ENCODE measurements around the gene SOCS3.
"Not testable (repeated sequence)": the region's sequence is repeated elsewhere in the genome, so short reads cannot be mapped to it uniquely, and the experiment has no call there.

Gene SOCS3

GRCh38 chr17:78329263-78330059 lies 30.4 kb downstream of the SOCS3 start:
- no peak for DNase-seq (ENCODE audit: low read depth)

GRCh38 chr17:78327880-78328279 lies 32.0 kb downstream of the SOCS3 start:
- DNase-seq (ENCODE audit: low read depth) = no peak

- DNase-seq (ENCODE audit: low read depth) = no peak
Observed at GRCh38 chr17:78325076-78325687, 34.7 kb downstream of the SOCS3 start.

DNA sequence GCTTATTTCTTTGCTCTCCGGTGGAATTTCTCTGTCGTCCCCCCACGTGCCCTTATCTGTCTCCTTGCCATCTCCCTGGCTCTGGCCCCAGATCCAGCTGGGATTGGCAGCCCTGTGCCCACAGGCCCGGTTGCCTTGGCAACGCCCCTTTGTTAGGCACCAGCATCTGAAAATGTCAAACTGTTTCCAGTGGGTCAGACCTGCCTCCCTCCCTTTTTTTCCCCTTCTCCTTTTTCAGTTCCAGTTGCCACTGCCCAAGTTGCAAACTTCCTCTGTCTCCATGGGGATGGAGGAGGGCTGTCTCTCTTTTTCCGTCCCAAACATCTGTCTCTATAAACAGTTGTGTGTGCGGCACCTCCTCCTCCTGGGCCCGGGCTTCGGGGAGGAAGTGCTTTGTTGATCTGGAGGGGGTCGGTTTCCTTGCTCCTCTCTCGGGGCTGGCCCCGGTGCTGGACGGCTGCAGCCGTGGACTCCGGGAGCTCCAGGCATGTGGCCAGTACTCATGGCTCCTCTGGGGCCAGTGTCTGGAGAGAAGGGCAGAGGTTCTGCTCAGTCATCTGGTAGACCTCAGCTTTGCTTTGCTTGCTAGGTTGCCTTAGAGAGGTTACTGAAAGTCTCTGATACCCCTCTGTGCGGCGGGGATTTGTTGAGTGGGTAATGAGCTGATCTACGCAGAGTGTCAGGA lies 35.3 kb downstream of the SOCS3 start:
- DNase-seq (ENCODE audit: low read depth) = no peak

GRCh38 chr17:78323826-78324390 lies 36.0 kb downstream of the SOCS3 start:
- DNase-seq (ENCODE audit: low read depth) = no peak

GRCh38 chr17:78322858-78323455 lies 36.9 kb downstream of the SOCS3 start:
- no peak for DNase-seq (ENCODE audit: low read depth)

DNA sequence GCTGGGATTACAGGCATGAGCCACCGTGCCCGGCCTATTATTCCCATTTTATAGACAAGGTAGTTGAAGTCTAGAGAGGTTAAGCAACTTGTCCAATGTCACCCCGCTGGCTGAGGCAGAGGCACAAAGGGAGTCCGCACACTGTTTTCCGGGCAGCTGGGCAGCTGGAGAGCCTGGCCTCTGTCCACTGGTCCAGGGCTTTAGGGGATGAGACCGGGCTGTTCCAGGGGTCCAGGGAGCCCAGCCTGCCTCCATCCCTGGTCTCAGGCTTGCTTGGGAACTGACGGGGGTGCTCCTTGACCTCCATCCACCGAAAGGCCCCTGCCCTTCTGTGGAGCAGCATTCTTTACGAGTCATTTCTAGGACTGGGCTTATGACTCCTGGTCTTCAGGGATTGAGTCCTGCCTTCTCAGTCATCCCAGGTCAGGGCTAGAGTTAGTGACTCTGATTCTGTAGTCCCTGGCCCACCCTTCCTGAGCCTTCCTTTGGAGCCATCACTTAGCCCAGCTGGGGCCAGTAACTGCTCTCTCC lies 37.5 kb downstream of the SOCS3 start:
- no peak for DNase-seq (ENCODE audit: low read depth)

DNA sequence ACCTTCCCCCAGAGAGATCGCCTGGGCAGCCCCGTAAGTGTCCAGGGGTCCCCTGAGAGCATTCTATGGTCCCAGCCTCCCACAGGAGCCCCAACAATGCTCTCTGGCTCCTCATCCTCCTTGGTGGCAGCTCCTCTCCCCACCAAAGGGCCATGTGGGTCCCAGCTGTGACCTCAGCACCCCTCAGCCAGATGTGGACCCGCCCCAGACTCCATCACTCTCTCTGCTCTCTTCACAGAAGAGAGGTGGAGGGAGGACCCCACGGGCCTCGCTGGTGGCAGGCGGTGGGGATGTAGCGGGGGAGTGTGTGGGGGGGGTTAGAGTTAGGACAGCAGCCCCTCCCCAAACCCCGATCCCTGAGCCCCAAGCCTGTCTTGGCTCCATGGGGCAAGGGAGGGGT lies 41.0 kb downstream of the SOCS3 start:
- no peak for DNase-seq (ENCODE audit: low read depth)

GRCh38 chr17:78318407-78318806 lies 41.5 kb downstream of the SOCS3 start:
- DNase-seq (ENCODE audit: low read depth) = no peak

DNA sequence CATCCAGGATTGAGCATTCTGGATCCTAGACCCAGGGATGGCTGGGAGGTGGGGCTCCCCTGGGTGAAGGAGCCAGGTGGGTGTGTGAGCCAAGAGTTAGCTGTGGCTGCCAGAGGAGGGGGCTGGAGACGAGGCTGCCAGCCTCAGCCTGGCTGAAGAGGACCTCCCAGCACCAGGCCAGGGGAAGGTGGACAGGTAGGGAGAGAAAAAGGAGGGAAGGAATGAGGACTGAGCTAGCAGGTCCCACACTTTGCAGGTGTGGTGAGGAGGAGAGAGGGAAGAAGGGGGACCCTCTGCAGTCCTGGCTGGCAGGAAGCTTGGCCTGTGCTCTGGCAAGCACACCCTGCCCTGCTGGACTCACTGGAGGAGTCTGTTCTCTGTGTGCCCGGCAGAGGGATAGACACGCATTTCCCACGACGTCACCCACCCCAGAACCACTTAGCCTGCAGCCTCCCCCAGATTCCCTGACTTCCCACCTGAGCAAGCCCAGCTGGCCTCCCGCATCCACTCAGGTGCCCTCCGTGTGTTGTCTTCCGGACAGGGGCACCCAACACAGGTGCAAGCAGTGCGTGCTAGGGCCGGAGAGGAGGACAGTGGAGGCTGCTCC lies 42.0 kb downstream of the SOCS3 start:
- DNase-seq (ENCODE audit: low read depth) = no peak

DNA sequence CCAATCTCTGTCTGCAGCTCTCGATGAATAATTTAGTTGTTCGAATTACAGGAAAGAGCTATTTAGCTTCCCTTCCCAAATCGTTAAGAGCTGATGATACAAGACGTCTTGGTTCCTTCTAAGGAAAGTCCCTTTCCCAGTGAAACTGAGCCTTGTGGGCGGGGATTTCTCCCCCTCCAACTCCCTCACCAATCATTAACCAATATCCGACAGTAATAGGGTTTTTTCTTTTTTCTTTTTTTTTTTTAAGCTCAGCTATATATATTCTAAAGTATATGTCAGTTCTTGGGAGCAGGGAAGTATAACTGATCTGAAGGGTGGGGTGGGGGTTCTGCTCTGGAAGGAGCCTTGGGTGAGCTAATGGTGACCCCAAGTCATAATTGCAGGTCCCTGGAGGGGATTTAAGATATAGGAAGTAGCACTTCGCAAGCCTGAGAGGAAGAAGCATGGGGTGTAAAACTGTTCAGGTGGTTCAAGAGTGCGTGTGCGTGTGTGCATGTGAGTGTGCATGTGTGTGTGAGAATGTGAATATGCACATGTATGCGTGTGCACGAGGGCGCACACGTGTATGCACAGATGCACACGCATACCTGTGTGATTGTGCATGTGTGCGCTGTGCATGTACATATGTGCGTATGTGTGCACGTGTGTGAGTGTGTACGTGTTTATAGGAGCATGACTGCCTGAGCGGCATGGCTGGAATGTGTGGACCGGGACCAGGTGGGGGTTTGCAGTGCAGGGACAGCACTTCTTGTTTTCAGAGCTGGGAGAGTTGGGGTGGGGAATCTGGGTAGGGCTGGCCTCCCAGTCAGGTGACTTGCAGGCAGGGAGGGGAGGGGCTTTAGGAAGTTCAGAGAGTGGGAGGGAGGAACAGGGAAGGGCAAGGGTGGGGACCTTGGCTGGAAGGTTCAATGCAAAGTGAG lies 42.7 kb downstream of the SOCS3 start:
- DNase-seq (ENCODE audit: low read depth) = no peak

GRCh38 chr17:78316115-78316866 lies 43.6 kb downstream of the SOCS3 start:
- no peak for DNase-seq (ENCODE audit: low read depth)

- peak; percentile 33 for DNase-seq (ENCODE audit: low read depth)
Observed at GRCh38 chr17:78315355-78316114, 44.3 kb downstream of the SOCS3 start.

- DNase-seq (ENCODE audit: low read depth) = no peak
Observed at GRCh38 chr17:78314683-78315354, 45.1 kb downstream of the SOCS3 start.

GRCh38 chr17:78313735-78314648 lies 45.9 kb downstream of the SOCS3 start:
- DNase-seq (ENCODE audit: low read depth) = peak; percentile 54

GRCh38 chr17:78309659-78310255 lies 50.1 kb downstream of the SOCS3 start:
- DNase-seq (ENCODE audit: low read depth) = not testable (repeated sequence)

All from activated T-cell treated with anti-CD3 and anti-CD28 coated beads for 1 hour (primary cell).